Subcutaneous adipose tissue (tissue), 4 donors: ENCODE measurements around the gene STAT2. TPM values are rescaled to one million over a fixed set of nuclear protein-coding genes. Genes with fewer than 3 reads are reported as not detected.

Experiments
- CTCF ChIP-seq: fragments of 450-650 bp; IDR thresholded peaks from one replicate; pipeline ENCODE4 v1.5.1; 2016; ENCODE audit warnings: low read depth, mild to moderate bottlenecking, control low read depth, antibody characterized with exemption, moderate library complexity
- total RNA-seq, 4 donors: library from RNA; depleted of rRNA; stranded (reverse); fragments of >200 nt; gene quantifications; one replicate each; pipeline ENCODE4 v1.1.0, GENCODE V29; 2016

Gene STAT2
- total RNA-seq, 4 donors from 2014 or later: 86.7 to 274 (median 213) TPM

- TF ChIP-seq CTCF: no peak
Measured at GRCh38 chr12:56307221-56307965, 52.5 kb downstream of the STAT2 start.

- no peak for TF ChIP-seq CTCF
Measured at GRCh38 chr12:56304872-56305590, 54.9 kb downstream of the STAT2 start.

GRCh38 chr12:56304276-56304675, 55.6 kb downstream of the STAT2 start:
- TF ChIP-seq CTCF: no peak

- no peak for TF ChIP-seq CTCF
Measured at GRCh38 chr12:56300644-56301464, 59.1 kb downstream of the STAT2 start.

GRCh38 chr12:56299853-56300643, 59.9 kb downstream of the STAT2 start, which contains the start of gene CS:
CS (minus strand) TSS chr12:56300330; CDS start chr12:56300201, 129 bp downstream.
- TF ChIP-seq CTCF: no peak

- no peak for TF ChIP-seq CTCF
Measured at GRCh38 chr12:56299308-56299852, 60.5 kb downstream of the STAT2 start.
